ENCODE data around the gene SLC37A2. TPM values are rescaled to one million over a fixed set of nuclear protein-coding genes. Genes with fewer than 3 reads are reported as not detected.

The SLC37A2 gene
- total RNA-seq, 1 experiment from 2014 or later: 5.1 TPM

DNA sequence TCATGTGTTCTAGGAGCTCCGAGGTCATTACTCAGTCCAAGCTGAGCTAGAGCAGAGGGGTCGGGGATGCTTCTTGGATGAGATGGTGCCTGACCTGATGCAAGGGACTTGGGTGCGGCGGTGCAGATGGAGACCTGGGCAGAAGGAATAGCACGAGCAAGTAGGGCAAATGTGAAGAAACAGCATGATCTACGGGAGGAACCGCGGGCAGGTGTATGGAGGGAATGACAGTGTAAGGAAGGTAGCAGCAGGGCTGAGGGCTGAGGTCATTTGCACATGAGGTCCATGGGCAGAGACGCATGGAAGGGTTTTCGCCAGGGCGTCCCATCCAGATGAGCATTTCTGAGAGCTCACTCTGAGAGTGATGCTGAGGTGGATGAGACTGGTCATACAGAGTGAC, 14.9 kb downstream of the SLC37A2 start:
- Histone ChIP-seq H2AFZ (ENCODE audit: low read depth, low read length, poor library complexity, severe bottlenecking) (no peak overlapping the region), H3K79me2 (ENCODE audit: insufficient read depth, low read length) (no peaks in the 10 kb centered on the region), H3K9me3 (ENCODE audit: control insufficient read depth in 1 of 2, insufficient read depth in 1 of 2, low read depth in 1 of 2, low read length in 2 of 2) (no peaks in the 10 kb centered on the region), H3K9ac (ENCODE audit: low read length) (no peak overlapping the region), H3K9me2 (ENCODE audit: insufficient read depth) (no peaks in the 10 kb centered on the region), H4K20me1 (ENCODE audit: insufficient read depth) (no peaks in the 10 kb centered on the region), H3K27me3 (ENCODE audit: insufficient read depth, low read length) (no peaks in the 10 kb centered on the region), H3K4me3 (replicated peaks in 1 of 2; ENCODE audit: low read depth in 1 of 2, low read length in 2 of 2) (no peak overlapping the region), H3K4me2 (ENCODE audit: low read length) (no peak overlapping the region), H3K27ac (ENCODE audit: low read depth, low read length) (no peak overlapping the region), H3K4me1 (ENCODE audit: control insufficient read depth in 1 of 2, insufficient read depth in 2 of 2, low read length in 2 of 2) (peaks cover 6 to 51% of the 10 kb centered on the region in 2 experiments; a peak in 2 of 4 replicates), H3K36me3 (ENCODE audit: control insufficient read depth in 1 of 2, insufficient read depth in 2 of 2, low read length in 2 of 2) (no peaks in the 10 kb centered on the region)
- no peak for TF ChIP-seq SP1 (IDR thresholded peaks at IDR 0.05; ENCODE audit: low read depth)
- no peak for TF ChIP-seq JUND (IDR thresholded peaks at IDR 0.05)
- TF ChIP-seq, protein P1, sequence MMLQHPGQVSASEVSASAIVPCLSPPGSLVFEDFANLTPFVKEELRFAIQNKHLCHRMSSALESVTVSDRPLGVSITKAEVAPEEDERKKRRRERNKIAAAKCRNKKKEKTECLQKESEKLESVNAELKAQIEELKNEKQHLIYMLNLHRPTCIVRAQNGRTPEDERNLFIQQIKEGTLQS (IDR thresholded peaks at IDR 0.05): no peak
- TF ChIP-seq, protein P2, sequence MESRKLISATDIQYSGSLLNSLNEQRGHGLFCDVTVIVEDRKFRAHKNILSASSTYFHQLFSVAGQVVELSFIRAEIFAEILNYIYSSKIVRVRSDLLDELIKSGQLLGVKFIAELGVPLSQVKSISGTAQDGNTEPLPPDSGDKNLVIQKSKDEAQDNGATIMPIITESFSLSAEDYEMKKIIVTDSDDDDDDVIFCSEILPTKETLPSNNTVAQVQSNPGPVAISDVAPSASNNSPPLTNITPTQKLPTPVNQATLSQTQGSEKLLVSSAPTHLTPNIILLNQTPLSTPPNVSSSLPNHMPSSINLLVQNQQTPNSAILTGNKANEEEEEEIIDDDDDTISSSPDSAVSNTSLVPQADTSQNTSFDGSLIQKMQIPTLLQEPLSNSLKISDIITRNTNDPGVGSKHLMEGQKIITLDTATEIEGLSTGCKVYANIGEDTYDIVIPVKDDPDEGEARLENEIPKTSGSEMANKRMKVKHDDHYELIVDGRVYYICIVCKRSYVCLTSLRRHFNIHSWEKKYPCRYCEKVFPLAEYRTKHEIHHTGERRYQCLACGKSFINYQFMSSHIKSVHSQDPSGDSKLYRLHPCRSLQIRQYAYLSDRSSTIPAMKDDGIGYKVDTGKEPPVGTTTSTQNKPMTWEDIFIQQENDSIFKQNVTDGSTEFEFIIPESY (IDR thresholded peaks at IDR 0.05; ENCODE audit: extremely low read depth, insufficient replicate concordance, low read length): no peak
- no peak for TF ChIP-seq CEBPB (IDR thresholded peaks at IDR 0.05; ENCODE audit: low read depth)
- no TSS peak for BruUV-seq (replicated peaks)
- ChIA-PET CTCF (interaction anchor here (1.2 kb wide), 2 partner anchors 10 to 13 kb away, joined by 3 read pairs; no protein-coding TSS in a partner anchor), POLR2A (no interaction called here), RAD21 (ENCODE audit: low non-redundant PET in 1 of 2, low total read pairs in 2 of 2, uncharacterized antibody in 2 of 2, unreplicated experiment in 2 of 2) (no interaction called here)
- ATAC-seq: no peak
- intact Hi-C loops (cut with micrococcal nuclease): no loop called here
- DNase-seq (ENCODE audit: low read depth, low spot score): no peak

DNA sequence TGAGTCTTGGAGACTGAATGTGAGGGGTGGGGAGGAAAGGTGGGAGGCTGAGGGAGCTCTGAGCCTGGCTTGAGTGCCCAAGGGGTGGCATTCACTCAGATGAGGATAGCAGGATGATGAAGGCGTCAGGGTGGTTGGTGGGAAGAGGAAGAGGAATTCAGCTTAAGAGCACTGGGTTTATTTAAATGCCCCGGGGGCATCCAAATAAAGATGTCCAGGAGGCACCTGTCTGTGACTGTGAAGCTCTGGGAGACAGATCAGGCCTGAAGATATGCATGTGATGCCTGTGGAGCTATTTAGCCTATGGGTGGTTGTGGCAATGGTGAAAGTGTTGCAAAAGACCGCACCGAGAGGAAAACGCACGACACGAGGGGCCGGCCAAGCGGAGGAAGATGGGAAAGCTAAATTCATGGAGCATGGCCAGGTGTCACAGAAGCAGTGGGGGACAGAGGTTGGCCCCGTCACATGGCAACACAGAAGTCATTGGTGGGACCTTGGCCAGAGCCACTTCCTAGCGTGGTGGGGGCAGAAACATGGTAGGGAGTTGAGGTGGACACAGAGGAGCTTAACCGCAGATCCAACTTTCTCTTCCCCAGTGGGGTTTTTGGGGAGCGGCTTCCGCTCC, 15.5 kb downstream of the SLC37A2 start:
- Histone ChIP-seq H4K20me1 (ENCODE audit: insufficient read depth) (no peaks in the 10 kb centered on the region), H2AFZ (ENCODE audit: low read depth, low read length, poor library complexity, severe bottlenecking) (no peak overlapping the region), H3K4me2 (ENCODE audit: low read length) (peak overlapping the region; percentile 36), H3K27ac (ENCODE audit: low read depth, low read length) (no peak overlapping the region), H3K27me3 (ENCODE audit: insufficient read depth, low read length) (no peaks in the 10 kb centered on the region), H3K79me2 (ENCODE audit: insufficient read depth, low read length) (no peaks in the 10 kb centered on the region), H3K36me3 (ENCODE audit: control insufficient read depth in 1 of 2, insufficient read depth in 2 of 2, low read length in 2 of 2) (no peaks in the 10 kb centered on the region), H3K4me3 (replicated peaks in 1 of 2; ENCODE audit: low read depth in 1 of 2, low read length in 2 of 2) (no peak overlapping the region), H3K9me2 (ENCODE audit: insufficient read depth) (no peaks in the 10 kb centered on the region), H3K9ac (ENCODE audit: low read length) (no peak overlapping the region), H3K4me1 (ENCODE audit: control insufficient read depth in 1 of 2, insufficient read depth in 2 of 2, low read length in 2 of 2) (peaks cover 8 to 57% of the 10 kb centered on the region in 2 experiments; a peak in 2 of 4 replicates), H3K9me3 (ENCODE audit: control insufficient read depth in 1 of 2, insufficient read depth in 1 of 2, low read depth in 1 of 2, low read length in 2 of 2) (no peaks in the 10 kb centered on the region)
- intact Hi-C loops (cut with micrococcal nuclease): no loop called here
- no TSS peak for BruUV-seq (replicated peaks)
- POLR2A ChIA-PET: no interaction called here
- RAD21 ChIA-PET (ENCODE audit: low non-redundant PET in 1 of 2, low total read pairs in 2 of 2, uncharacterized antibody in 2 of 2, unreplicated experiment in 2 of 2): no interaction called here
- ATAC-seq (no peak), DNase-seq (ENCODE audit: low read depth, low spot score) (no peak)
- CTCF ChIA-PET: interaction anchor here (1.2 kb wide), 2 partner anchors 10 to 12 kb away, joined by 3 read pairs; no protein-coding TSS in a partner anchor
- TF ChIP-seq POLR2A (IDR thresholded peaks at IDR 0.05; ENCODE audit: borderline replicate concordance, extremely low read depth, insufficient read depth, insufficient read length): no peak
- no peak for TF ChIP-seq YY1 (IDR thresholded peaks at IDR 0.05; ENCODE audit: extremely low read depth, insufficient replicate concordance, low read depth, low read length)
- TF ChIP-seq, protein P2 (IDR thresholded peaks at IDR 0.05; ENCODE audit: extremely low read depth, insufficient replicate concordance, low read length): no peak
- TF ChIP-seq ELF1 (IDR thresholded peaks at IDR 0.05; ENCODE audit: borderline replicate concordance, low read depth): no peak
- no peak for TF ChIP-seq CBX3 (IDR thresholded peaks at IDR 0.05; ENCODE audit: low read depth)
- no peak for TF ChIP-seq ZNF274 (IDR thresholded peaks at IDR 0.05; ENCODE audit: low read depth, low read length)
- no peak for TF ChIP-seq SIN3A (IDR thresholded peaks at IDR 0.05; ENCODE audit: low read depth)
- no peak for TF ChIP-seq SRF (IDR thresholded peaks at IDR 0.05; ENCODE audit: low read depth)
- TF ChIP-seq ZFX (IDR thresholded peaks at IDR 0.05): no peak
- TF ChIP-seq POLR2AphosphoS5 (IDR thresholded peaks at IDR 0.05; ENCODE audit: low read depth, low read length): no peak

Measured in HCT116 (cell line).